ENCODE data around the gene CYBB.

GRCh38 chrX:37781814-37782213, 2.0 kb downstream of the CYBB start:
- TF ChIP-seq POLR2AphosphoS5 (IDR thresholded peaks at IDR 0.05; ENCODE audit: low read depth, low read length) = no peak
- TF ChIP-seq POLR2A (IDR thresholded peaks at IDR 0.05; ENCODE audit: low read depth, low read length) = no peak
